ENCODE data around the gene TBL3.

TBL3 gene

GRCh38 chr16:1981398-1981836 is 9.6 kb downstream of the TBL3 start, which contains the start of gene NOXO1:
NOXO1 (minus strand) TSS chr16:1981469; CDS start chr16:1981179, 290 bp downstream.
- TF ChIP-seq, protein P1, sequence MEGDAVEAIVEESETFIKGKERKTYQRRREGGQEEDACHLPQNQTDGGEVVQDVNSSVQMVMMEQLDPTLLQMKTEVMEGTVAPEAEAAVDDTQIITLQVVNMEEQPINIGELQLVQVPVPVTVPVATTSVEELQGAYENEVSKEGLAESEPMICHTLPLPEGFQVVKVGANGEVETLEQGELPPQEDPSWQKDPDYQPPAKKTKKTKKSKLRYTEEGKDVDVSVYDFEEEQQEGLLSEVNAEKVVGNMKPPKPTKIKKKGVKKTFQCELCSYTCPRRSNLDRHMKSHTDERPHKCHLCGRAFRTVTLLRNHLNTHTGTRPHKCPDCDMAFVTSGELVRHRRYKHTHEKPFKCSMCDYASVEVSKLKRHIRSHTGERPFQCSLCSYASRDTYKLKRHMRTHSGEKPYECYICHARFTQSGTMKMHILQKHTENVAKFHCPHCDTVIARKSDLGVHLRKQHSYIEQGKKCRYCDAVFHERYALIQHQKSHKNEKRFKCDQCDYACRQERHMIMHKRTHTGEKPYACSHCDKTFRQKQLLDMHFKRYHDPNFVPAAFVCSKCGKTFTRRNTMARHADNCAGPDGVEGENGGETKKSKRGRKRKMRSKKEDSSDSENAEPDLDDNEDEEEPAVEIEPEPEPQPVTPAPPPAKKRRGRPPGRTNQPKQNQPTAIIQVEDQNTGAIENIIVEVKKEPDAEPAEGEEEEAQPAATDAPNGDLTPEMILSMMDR (IDR thresholded peaks at IDR 0.05; ENCODE audit: low read length, missing control alignments): no peak

DNA sequence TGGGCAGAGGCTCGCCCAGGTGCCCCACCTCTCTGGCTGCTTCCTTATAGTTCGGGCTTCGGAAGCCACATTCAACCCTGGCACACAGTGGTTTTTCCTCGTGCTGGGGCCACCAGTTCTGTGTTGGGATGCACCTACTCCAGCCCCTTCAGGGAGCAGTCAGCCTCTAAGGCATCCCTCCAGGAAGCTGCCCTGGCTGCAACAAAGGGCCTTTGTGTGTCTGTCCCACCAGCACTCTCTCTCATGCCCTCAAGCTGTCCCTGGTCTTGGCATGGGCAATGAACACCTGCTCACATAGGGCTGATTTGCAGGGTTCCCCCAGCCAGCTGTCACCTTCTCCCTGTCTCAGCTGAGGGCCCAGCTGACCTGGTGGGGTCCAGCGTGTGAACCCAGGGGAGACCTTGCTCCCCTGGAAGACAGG is 10.2 kb downstream of the TBL3 start:
- H3K4me3 ChIP-seq (replicated peaks; ENCODE audit: low read depth, low read length): no peak overlapping the region
- DNase-seq (ENCODE audit: low read depth): no peak
- TF ChIP-seq, protein P1 (IDR thresholded peaks at IDR 0.05; ENCODE audit: low read length, missing control alignments): no peak

More at GRCh38 chr16:1981398-1981836, 9.6 kb downstream of the TBL3 start, which contains the start of gene NOXO1:
- no peak for DNase-seq (ENCODE audit: low read depth)
- no peak within 1 kb of the TSS for H3K4me3 ChIP-seq (replicated peaks; ENCODE audit: low read depth, low read length)

- TF ChIP-seq, protein P1 (IDR thresholded peaks at IDR 0.05; ENCODE audit: low read length, missing control alignments): no peak
- no peak for DNase-seq (ENCODE audit: low read depth)
- H3K4me3 ChIP-seq (replicated peaks; ENCODE audit: low read depth, low read length): peak overlapping the region; percentile 51
Measured at GRCh38 chr16:1982991-1983543, 11.2 kb downstream of the TBL3 start.

- TF ChIP-seq, protein P1 (IDR thresholded peaks at IDR 0.05; ENCODE audit: low read length, missing control alignments): peak; percentile 27
- peak; percentile 96 for DNase-seq (ENCODE audit: low read depth)
- H3K4me3 ChIP-seq (replicated peaks; ENCODE audit: low read depth, low read length): peak within 1 kb of the TSS; percentile 73
Measured at GRCh38 chr16:1983544-1984346, 11.9 kb downstream of the TBL3 start, which contains the start of gene GFER. GFER (plus strand) TSS chr16:1984193; CDS start chr16:1984219, 26 bp downstream.

GRCh38 chr16:1984347-1985225 is 12.7 kb downstream of the TBL3 start:
- TF ChIP-seq, protein P1 (IDR thresholded peaks at IDR 0.05; ENCODE audit: low read length, missing control alignments): no peak
- DNase-seq (ENCODE audit: low read depth): no peak

GRCh38 chr16:1985466-1986150 is 13.8 kb downstream of the TBL3 start:
- TF ChIP-seq, protein P1 (IDR thresholded peaks at IDR 0.05; ENCODE audit: low read length, missing control alignments): no peak
- no peak for DNase-seq (ENCODE audit: low read depth)
- peak overlapping the region; percentile 73 for H3K4me3 ChIP-seq (replicated peaks; ENCODE audit: low read depth, low read length)

More at GRCh38 chr16:1984347-1985225, 12.7 kb downstream of the TBL3 start:
- H3K4me3 ChIP-seq (replicated peaks; ENCODE audit: low read depth, low read length): peak overlapping the region; percentile 73

Data from fibroblast of pulmonary artery (primary cell).